ENCODE measurements around the gene SLC30A3. TPM values are rescaled to one million over a fixed set of nuclear protein-coding genes. Genes with fewer than 3 reads are reported as not detected.

SLC30A3 gene
- total RNA-seq, 1 donor from 2014 or later, result not detected

- DNase-seq (ENCODE audit: extremely low spot score, unreplicated experiment), result no peak
- TF ChIP-seq CTCF (IDR thresholded peaks at IDR 0.05), result no peak
- H3K27me3 Mint-ChIP-seq (ENCODE audit: unreplicated experiment), result no peaks in the 10 kb centered on the region
- H3K9me3 Mint-ChIP-seq (ENCODE audit: unreplicated experiment), result no peaks in the 10 kb centered on the region
- H3K36me3 Mint-ChIP-seq (ENCODE audit: unreplicated experiment), result peaks cover 65% of the 10 kb centered on the region
- H3K4me1 Mint-ChIP-seq (ENCODE audit: unreplicated experiment), result no peaks in the 10 kb centered on the region
- H3K27ac Mint-ChIP-seq (ENCODE audit: unreplicated experiment), result no peak overlapping the region
- H3K4me3 Mint-ChIP-seq (ENCODE audit: unreplicated experiment), result no peak overlapping the region
These were observed 22.4 kb downstream of the SLC30A3 start for GRCh38 chr2:27240406-27240805.

GRCh38 chr2:27238976-27239375 is 23.9 kb downstream of the SLC30A3 start:
- H3K27ac Mint-ChIP-seq (ENCODE audit: unreplicated experiment), result no peak overlapping the region
- H3K36me3 Mint-ChIP-seq (ENCODE audit: unreplicated experiment), result peaks cover 73% of the 10 kb centered on the region
- no peak for TF ChIP-seq CTCF (IDR thresholded peaks at IDR 0.05)
- H3K4me3 Mint-ChIP-seq (ENCODE audit: unreplicated experiment), result no peak overlapping the region
- no peaks in the 10 kb centered on the region for H3K4me1 Mint-ChIP-seq (ENCODE audit: unreplicated experiment)
- DNase-seq (ENCODE audit: extremely low spot score, unreplicated experiment), result no peak
- no peaks in the 10 kb centered on the region for H3K9me3 Mint-ChIP-seq (ENCODE audit: unreplicated experiment)
- no peaks in the 10 kb centered on the region for H3K27me3 Mint-ChIP-seq (ENCODE audit: unreplicated experiment)

GRCh38 chr2:27237341-27237945 is 25.4 kb downstream of the SLC30A3 start:
- no peaks in the 10 kb centered on the region for H3K9me3 Mint-ChIP-seq (ENCODE audit: unreplicated experiment)
- H3K27ac Mint-ChIP-seq (ENCODE audit: unreplicated experiment), result no peak overlapping the region
- TF ChIP-seq CTCF (IDR thresholded peaks at IDR 0.05), result no peak
- no peaks in the 10 kb centered on the region for H3K4me1 Mint-ChIP-seq (ENCODE audit: unreplicated experiment)
- no peak for DNase-seq (ENCODE audit: extremely low spot score, unreplicated experiment)
- peaks cover 73% of the 10 kb centered on the region for H3K36me3 Mint-ChIP-seq (ENCODE audit: unreplicated experiment)
- H3K4me3 Mint-ChIP-seq (ENCODE audit: unreplicated experiment), result no peak overlapping the region
- no peaks in the 10 kb centered on the region for H3K27me3 Mint-ChIP-seq (ENCODE audit: unreplicated experiment)

GRCh38 chr2:27236626-27237025 is 26.2 kb downstream of the SLC30A3 start:
- H3K27me3 Mint-ChIP-seq (ENCODE audit: unreplicated experiment), result no peaks in the 10 kb centered on the region
- no peak overlapping the region for H3K27ac Mint-ChIP-seq (ENCODE audit: unreplicated experiment)
- peaks cover 75% of the 10 kb centered on the region for H3K36me3 Mint-ChIP-seq (ENCODE audit: unreplicated experiment)
- no peak overlapping the region for H3K4me3 Mint-ChIP-seq (ENCODE audit: unreplicated experiment)
- no peak for DNase-seq (ENCODE audit: extremely low spot score, unreplicated experiment)
- TF ChIP-seq CTCF (IDR thresholded peaks at IDR 0.05), result no peak
- no peaks in the 10 kb centered on the region for H3K9me3 Mint-ChIP-seq (ENCODE audit: unreplicated experiment)
- H3K4me1 Mint-ChIP-seq (ENCODE audit: unreplicated experiment), result no peaks in the 10 kb centered on the region

GRCh38 chr2:27236136-27236535 is 26.7 kb downstream of the SLC30A3 start:
- Mint-ChIP-seq H3K27me3 (ENCODE audit: unreplicated experiment) (no peaks in the 10 kb centered on the region), H3K4me1 (ENCODE audit: unreplicated experiment) (no peaks in the 10 kb centered on the region), H3K4me3 (ENCODE audit: unreplicated experiment) (no peak overlapping the region), H3K27ac (ENCODE audit: unreplicated experiment) (no peak overlapping the region), H3K36me3 (ENCODE audit: unreplicated experiment) (peaks cover 74% of the 10 kb centered on the region), H3K9me3 (ENCODE audit: unreplicated experiment) (no peaks in the 10 kb centered on the region)
- TF ChIP-seq CTCF (IDR thresholded peaks at IDR 0.05), result no peak
- DNase-seq (ENCODE audit: extremely low spot score, unreplicated experiment), result no peak

Data from osteocyte (in vitro differentiated cells).